HepG2 (cell line): ENCODE results near the gene TSHZ2. TPM values are rescaled to one million over a fixed set of nuclear protein-coding genes. Genes with fewer than 3 reads are reported as not detected.

Experiments used
- ATAC-seq: fragments of 200-7000 bp; cut with Tn5 transposase; 3 replicates; pipeline ENCODE4 v1.9.1; 2020; ENCODE audit warnings: mild to moderate bottlenecking, moderate library complexity
- BruUV-seq: library from RNA; stranded (reverse); fragments of 400-500 nt; replicated peaks from 2 replicates; lab custom pipeline; 2021; lab: Mats Ljungman, UMichigan
- CTCF ChIA-PET: fragments of 300-600 bp; formaldehyde crosslinking; extraction: SDS; loops from one replicate; lab custom pipeline; 2021; ENCODE audit warnings: low total read pairs, inconsistent platforms, low intra/inter-chr PET ratio; lab: Yijun Ruan, JAX
- POLR2A ChIA-PET: fragments of 350-600 bp; sonication (Branson Sonifier 250); formaldehyde crosslinking; loops from one replicate; lab custom pipeline; 2020; ENCODE audit warnings: antibody characterized with exemption, inconsistent platforms; lab: Yijun Ruan, JAX
- DNase-seq: peaks from one replicate; pipeline ENCODE4 v3.0.0-alpha.2; 2015; ENCODE audit warnings: low spot score
- FAIRE-seq: peaks from 3 replicates; lab custom pipeline; 2011; peaks lifted over from hg19 to GRCh38; lab: Jason Lieb, UNC
- H2AFZ ChIP-seq: one replicate; pipeline ENCODE4 v1.6.1; 2011; ENCODE audit warnings: low read length, inconsistent platforms
- H3K27ac ChIP-seq: fragments of 300-600 bp; 3 replicates; pipeline ENCODE4 v1.8.0; 2011; ENCODE audit warnings: mixed run types, mild to moderate bottlenecking, mixed read lengths, low read length, inconsistent platforms; ENCODE audit not compliant: insufficient read depth; ENCODE audit errors: extremely low read length
- H3K27me3 ChIP-seq, 2 experiments: fragments of 200-600 bp in 1 of 2; 2 replicates in 1 of 2; 3 replicates in 1 of 2; pipeline versions ENCODE4 v1.6.0 to v1.8.0; 2011; ENCODE audit warnings: low read length in 2 of 2, mild to moderate bottlenecking in 2 of 2, moderate library complexity in 2 of 2, inconsistent platforms in 1 of 2; ENCODE audit not compliant: insufficient read depth in 2 of 2, control insufficient read depth in 1 of 2
- H3K36me3 ChIP-seq, 2 experiments: fragments of 200-600 bp in 1 of 2; replicated peaks in 1 of 2; 2 replicates in 1 of 2; 3 replicates in 1 of 2; pipeline versions ENCODE4 v1.5.1 to v1.8.0; 2011; ENCODE audit warnings: low read length in 2 of 2, inconsistent platforms in 1 of 2; ENCODE audit not compliant: insufficient read depth in 2 of 2, control insufficient read depth in 1 of 2
- H3K4me1 ChIP-seq: 2 replicates; pipeline ENCODE4 v1.5.1; 2012; ENCODE audit warnings: low read length, inconsistent platforms; ENCODE audit not compliant: insufficient read depth
- H3K4me2 ChIP-seq: 2 replicates; pipeline ENCODE4 v1.6.0; 2011; ENCODE audit warnings: low read depth, low read length, inconsistent platforms
- H3K4me3 ChIP-seq, 3 experiments: fragments of 200-600 bp in 1 of 3; sonication (generic), shearing (Covaris generic) in 1 of 3; replicated peaks in 1 of 3; 2 replicates each; pipeline ENCODE4 v1.5.1; 2011 to 2016; ENCODE audit warnings: low read length in 3 of 3, inconsistent platforms in 2 of 3, low read depth in 2 of 3, mild to moderate bottlenecking in 2 of 3, control low read depth in 1 of 3, mixed read lengths in 1 of 3; ENCODE audit not compliant: insufficient read depth in 1 of 3
- H3K79me2 ChIP-seq: one replicate; pipeline ENCODE4 v1.6.1; 2011; ENCODE audit warnings: low read length, inconsistent platforms; ENCODE audit not compliant: insufficient read depth
- H3K9ac ChIP-seq: 2 replicates; pipeline ENCODE4 v1.6.0; 2011; ENCODE audit warnings: mild to moderate bottlenecking, low read depth, low read length, inconsistent platforms; ENCODE audit not compliant: insufficient read depth
- H3K9me3 ChIP-seq: 2 replicates; pipeline ENCODE4 v1.5.1; 2012; ENCODE audit warnings: mild to moderate bottlenecking, low read length
- H4K20me1 ChIP-seq: 2 replicates; pipeline ENCODE4 v1.6.0; 2011; ENCODE audit warnings: inconsistent platforms, mild to moderate bottlenecking, low read length, moderate library complexity; ENCODE audit not compliant: insufficient read depth
- ATF7 ChIP-seq, 2 experiments: fragments of 450-650 bp in 1 of 2; sonication (generic) in 1 of 2; formaldehyde crosslinking in 1 of 2; IDR thresholded peaks; 2 replicates each; pipeline versions ENCODE4 v1.4.0 to v1.6.1; 2016 to 2020; ENCODE audit warnings: antibody characterized with exemption in 1 of 2, mild to moderate bottlenecking in 1 of 2, missing genetic modification reagents in 1 of 2
- CREB1 ChIP-seq, 2 experiments: fragments of 450-650 bp in 1 of 2; IDR thresholded peaks; 2 replicates each; pipeline ENCODE4 v1.6.1; 2016 to 2017; ENCODE audit warnings: control low read depth in 1 of 2, mild to moderate bottlenecking in 1 of 2, missing compliant biosample characterization in 1 of 2, missing genetic modification characterization in 1 of 2
- FOXP1 ChIP-seq, 2 experiments: fragments of 450-650 bp in 1 of 2; IDR thresholded peaks; 2 replicates each; pipeline ENCODE4 v1.6.1; 2017 to 2018; ENCODE audit warnings: antibody characterized with exemption in 1 of 2
- KDM2A ChIP-seq: sonication (generic); formaldehyde crosslinking; IDR thresholded peaks from 2 replicates; pipeline ENCODE4 v1.4.0; 2020; ENCODE audit warnings: low read depth, missing genetic modification reagents, borderline replicate concordance
- ZNF589 ChIP-seq: sonication (generic); formaldehyde crosslinking; conservative IDR thresholded peaks from 2 replicates; pipeline ENCODE4 v1.8.0; 2022; ENCODE audit warnings: mild to moderate bottlenecking, moderate library complexity, missing genetic modification reagents
- ZNF672 ChIP-seq: sonication (generic); formaldehyde crosslinking; IDR thresholded peaks from 2 replicates; pipeline ENCODE4 v1.8.1; 2022; ENCODE audit warnings: missing genetic modification reagents
- WGBS: methylation state at CpG from one replicate; pipeline ENCODE4 v1.1.6; 2017; ENCODE audit warnings: low lambda C conversion rate; 5-methylcytosine and 5-hydroxymethylcytosine counted together
- in situ Hi-C: cut with HindIII; loops from 2 replicates; pipeline ENCODE4 v1.10.0; 2017; ENCODE audit warnings: low pct_unique_long_range_greater_than_20kb; ENCODE audit not compliant: extremely low pct_ligation_motif_present
- intact Hi-C: fragments of 100-400 bp; cut with micrococcal nuclease; formaldehyde crosslinking; loops from one replicate; pipeline ENCODE4 v1.10.0; 2022; ENCODE audit not compliant: unreplicated experiment
- polyA plus RNA-seq, 8 experiments: library from polyadenylated mRNA; depleted of rRNA in 3 of 8; stranded (reverse) in 7 of 8; unstranded in 1 of 8; fragments of >200 nt; fragmentation: Illumina TruSeq in 4 of 8; extraction: Trizol in 4 of 8; gene quantifications; 2 replicates each; pipeline versions ENCODE4 v1.2.1 to v1.2.3, GENCODE V29; 2011 to 2016; ENCODE audit warnings: low read depth in 4 of 8, missing spikeins in 1 of 8, mixed read lengths in 1 of 8; ENCODE audit not compliant: insufficient read depth in 1 of 8
- total RNA-seq, 5 experiments: library from RNA; depleted of rRNA; stranded (reverse); fragments of >200 nt; fragmentation: Illumina TruSeq; extraction: Trizol; gene quantifications; 2 replicates each; pipeline ENCODE4 v1.2.3, GENCODE V29; 2016; ENCODE audit warnings: low read depth in 1 of 5
- TF ChIP-seq, protein P1 (sequence below): sonication (generic); formaldehyde crosslinking; IDR thresholded peaks from 2 replicates; pipeline ENCODE4 v1.5.0; 2020; ENCODE audit warnings: mild to moderate bottlenecking, missing genetic modification reagents
- TF ChIP-seq, protein P2 (sequence below): sonication (generic); formaldehyde crosslinking; IDR thresholded peaks from 2 replicates; pipeline ENCODE4 v1.8.1; 2022; ENCODE audit warnings: low read depth, mild to moderate bottlenecking, missing genetic modification reagents

The TSHZ2 gene
- total and polyA plus RNA-seq, 2 of the 13 experiments (the other 11 are each of a cell fraction or from before 2014, with no cell fraction given) = 0.01 TPM; not detected in 1

DNA sequence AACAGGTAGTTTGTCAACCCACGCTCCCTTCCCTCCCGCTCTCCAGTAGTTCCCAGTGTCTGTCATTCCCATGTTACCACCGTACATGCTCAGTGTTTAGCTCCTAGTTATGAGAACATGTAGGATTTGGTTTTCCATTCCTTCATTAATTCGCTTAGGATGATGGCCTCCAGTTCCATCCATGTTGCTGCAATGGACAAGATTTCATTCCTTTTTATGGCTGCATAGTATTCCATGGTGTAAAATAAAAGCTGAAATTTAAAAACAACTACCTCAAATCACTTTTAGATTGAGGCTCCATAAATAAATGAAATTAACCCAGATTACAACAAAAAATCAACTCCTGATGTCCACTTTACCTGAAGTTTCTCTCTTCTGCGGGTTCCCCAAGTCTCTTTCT lies 430.9 kb downstream of the TSHZ2 start (continued):
- TF ChIP-seq ZNF672 (CRISPR knock-in tag) = no peak
- TF ChIP-seq, protein P1, sequence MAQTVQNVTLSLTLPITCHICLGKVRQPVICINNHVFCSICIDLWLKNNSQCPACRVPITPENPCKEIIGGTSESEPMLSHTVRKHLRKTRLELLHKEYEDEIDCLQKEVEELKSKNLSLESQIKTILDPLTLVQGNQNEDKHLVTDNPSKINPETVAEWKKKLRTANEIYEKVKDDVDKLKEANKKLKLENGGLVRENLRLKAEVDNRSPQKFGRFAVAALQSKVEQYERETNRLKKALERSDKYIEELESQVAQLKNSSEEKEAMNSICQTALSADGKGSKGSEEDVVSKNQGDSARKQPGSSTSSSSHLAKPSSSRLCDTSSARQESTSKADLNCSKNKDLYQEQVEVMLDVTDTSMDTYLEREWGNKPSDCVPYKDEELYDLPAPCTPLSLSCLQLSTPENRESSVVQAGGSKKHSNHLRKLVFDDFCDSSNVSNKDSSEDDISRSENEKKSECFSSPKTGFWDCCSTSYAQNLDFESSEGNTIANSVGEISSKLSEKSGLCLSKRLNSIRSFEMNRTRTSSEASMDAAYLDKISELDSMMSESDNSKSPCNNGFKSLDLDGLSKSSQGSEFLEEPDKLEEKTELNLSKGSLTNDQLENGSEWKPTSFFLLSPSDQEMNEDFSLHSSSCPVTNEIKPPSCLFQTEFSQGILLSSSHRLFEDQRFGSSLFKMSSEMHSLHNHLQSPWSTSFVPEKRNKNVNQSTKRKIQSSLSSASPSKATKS (CRISPR knock-in tag) = no peak

DNA sequence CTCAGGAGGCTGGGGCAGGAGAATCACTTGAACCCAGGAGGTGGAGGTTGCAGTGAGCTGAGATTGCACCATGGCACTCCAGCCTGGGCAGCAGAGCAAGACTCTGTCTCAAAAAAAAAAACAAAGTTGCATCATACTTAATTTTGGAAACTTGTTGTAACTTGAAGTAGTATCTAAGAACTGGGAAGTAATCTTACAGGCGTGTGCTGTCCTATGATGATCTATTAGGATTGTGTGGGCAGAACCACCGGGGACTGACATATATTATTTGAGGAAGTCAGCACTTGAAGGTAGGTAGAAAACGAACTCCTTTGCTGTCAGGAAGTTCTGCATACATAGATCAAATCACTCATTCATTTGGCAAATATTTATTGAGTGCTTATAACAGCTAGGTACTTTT lies 433.0 kb downstream of the TSHZ2 start:
- Histone ChIP-seq H3K4me1 (no peaks in the 10 kb centered on the region), H2AFZ (no peak overlapping the region), H3K27me3 (no peaks in the 10 kb centered on the region), H3K4me3 (no peak overlapping the region), H3K4me2 (no peak overlapping the region), H3K9me3 (no peaks in the 10 kb centered on the region), H3K79me2 (no peaks in the 10 kb centered on the region), H3K36me3 (no peaks in the 10 kb centered on the region), H4K20me1 (no peaks in the 10 kb centered on the region), H3K27ac (no peak overlapping the region), H3K9ac (no peak overlapping the region)
- DNase-seq = no peak
- POLR2A ChIA-PET = no interaction called here
- FAIRE-seq = no peak
- BruUV-seq = no TSS peak
- in situ Hi-C loops (no loop called here), intact Hi-C loops (no loop called here)
- CTCF ChIA-PET = no interaction called here
- ATAC-seq = no peak
- TF ChIP-seq KDM2A (no peak), ATF7 (IDR thresholded peaks at IDR 0.05) (0 out of 2 replicates have a peak, but pooled peaks have one; percentile 51), ATF7 (CRISPR knock-in tag; IDR thresholded peaks at IDR 0.05) (no peak), FOXP1 (IDR thresholded peaks at IDR 0.05) (no peak), FOXP1 (CRISPR knock-in tag; IDR thresholded peaks at IDR 0.05) (no peak), CREB1 (IDR thresholded peaks at IDR 0.05) (no peak), CREB1 (CRISPR knock-in tag; IDR thresholded peaks at IDR 0.05) (no peak), ZNF589 (no peak)
- TF ChIP-seq, protein P2, sequence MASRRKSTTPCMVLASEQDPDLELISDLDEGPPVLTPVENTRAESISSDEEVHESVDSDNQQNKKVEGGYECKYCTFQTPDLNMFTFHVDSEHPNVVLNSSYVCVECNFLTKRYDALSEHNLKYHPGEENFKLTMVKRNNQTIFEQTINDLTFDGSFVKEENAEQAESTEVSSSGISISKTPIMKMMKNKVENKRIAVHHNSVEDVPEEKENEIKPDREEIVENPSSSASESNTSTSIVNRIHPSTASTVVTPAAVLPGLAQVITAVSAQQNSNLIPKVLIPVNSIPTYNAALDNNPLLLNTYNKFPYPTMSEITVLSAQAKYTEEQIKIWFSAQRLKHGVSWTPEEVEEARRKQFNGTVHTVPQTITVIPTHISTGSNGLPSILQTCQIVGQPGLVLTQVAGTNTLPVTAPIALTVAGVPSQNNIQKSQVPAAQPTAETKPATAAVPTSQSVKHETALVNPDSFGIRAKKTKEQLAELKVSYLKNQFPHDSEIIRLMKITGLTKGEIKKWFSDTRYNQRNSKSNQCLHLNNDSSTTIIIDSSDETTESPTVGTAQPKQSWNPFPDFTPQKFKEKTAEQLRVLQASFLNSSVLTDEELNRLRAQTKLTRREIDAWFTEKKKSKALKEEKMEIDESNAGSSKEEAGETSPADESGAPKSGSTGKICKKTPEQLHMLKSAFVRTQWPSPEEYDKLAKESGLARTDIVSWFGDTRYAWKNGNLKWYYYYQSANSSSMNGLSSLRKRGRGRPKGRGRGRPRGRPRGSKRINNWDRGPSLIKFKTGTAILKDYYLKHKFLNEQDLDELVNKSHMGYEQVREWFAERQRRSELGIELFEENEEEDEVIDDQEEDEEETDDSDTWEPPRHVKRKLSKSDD (CRISPR knock-in tag) = no peak
- 38% methylated on average over 3 of the region's 3 CpGs for WGBS
